GM19372 (cell line): ENCODE measurements around the gene SMIM35.
"Not testable (repeated sequence)": the region's sequence is repeated elsewhere in the genome, so short reads cannot be mapped to it uniquely, and the experiment has no call there.

ENCODE experiments used
- ATAC-seq: cut with Tn5 transposase; IDR thresholded peaks from one replicate; pipeline ENCODE4 v1.9.1; 2021; ENCODE audit warnings: mild to moderate bottlenecking, low read depth, moderate library complexity; ENCODE audit not compliant: unreplicated experiment

The SMIM35 gene

DNA sequence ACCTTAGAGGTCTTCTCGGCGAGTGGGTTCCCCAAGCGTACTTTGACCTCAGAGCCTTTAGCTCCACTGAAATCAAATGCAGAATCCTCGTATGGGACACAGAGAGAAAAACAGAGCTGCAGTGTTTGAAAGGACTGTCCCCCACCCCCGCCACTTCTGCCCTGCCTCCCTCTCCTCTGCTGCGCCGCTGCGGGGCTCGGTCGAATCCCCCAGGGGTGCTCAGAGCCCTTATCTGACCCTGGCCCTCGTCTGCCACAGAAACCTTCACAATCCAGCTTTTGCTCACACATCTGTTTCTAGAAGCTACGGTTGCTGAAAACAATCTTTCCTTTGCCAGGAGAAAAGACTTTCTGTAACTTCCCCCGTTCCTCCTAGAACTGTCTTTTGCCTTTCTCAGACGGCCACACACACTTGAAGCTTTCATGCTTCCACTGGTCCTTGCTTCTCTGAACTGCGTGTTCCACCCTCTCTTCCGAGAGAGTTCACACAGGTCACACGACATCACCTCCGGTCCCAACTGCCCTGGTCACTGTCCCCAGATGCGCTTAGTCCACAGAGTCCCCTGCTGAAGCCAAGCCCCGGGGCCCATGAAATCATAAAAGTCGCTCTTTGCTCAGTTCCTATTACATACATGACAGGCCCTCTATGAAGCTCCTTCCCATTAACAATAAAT is 3.7 kb downstream of the SMIM35 start:
- no peak for ATAC-seq

DNA sequence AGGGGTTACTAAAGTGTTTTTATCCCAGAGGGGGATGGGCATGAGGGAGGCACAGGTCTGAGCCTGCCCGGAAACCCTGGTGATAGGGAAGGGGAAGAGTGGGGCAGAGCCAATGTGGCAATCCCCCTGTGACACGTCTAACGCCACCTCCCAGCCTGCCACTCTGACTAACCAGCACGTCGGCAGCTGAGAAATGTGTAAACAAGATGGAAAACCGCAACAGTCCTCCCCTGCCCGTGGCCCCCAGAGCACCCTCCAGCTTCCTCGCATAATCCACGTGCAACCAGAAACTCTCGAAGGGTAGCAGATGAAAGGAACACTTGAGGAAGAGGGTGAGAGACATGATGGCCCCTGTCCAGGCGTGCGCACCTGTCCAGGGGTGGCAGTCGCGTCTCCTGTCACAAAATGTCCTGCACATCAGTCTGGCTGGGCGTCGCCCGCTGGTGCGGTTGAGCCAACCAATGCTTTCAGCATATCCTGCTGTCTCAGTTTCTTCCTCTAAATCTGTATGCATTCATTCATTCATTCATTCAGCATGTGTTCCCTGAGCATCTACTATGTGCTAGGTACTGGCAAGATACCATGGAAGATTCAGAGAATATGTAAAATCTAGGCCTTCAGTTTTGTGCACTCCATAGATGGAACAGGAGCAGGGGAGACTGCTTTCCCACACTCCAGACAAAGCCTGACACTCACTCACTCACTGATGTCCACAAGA is 5.4 kb downstream of the SMIM35 start:
- no peak for ATAC-seq

DNA sequence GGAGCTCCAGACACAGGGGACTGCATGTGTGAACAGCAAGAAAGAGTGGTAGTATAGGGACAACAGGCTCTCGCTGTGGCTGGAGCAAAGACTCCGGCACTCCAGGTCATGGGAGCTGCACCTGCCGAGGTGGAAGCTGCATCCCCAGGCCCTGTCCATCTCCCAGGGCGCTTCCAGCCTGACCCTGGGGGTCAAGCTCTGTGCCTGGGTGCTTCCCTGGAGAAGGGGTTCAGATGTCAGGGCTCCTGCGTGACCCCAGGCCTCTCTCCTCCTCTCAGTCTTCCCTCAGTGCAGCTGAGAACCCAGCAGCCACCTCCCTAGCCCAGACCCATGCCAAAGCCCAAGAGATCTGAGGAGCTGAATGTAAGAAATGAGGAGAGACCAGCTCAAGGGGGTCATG is 6.5 kb downstream of the SMIM35 start:
- ATAC-seq, result no peak

DNA sequence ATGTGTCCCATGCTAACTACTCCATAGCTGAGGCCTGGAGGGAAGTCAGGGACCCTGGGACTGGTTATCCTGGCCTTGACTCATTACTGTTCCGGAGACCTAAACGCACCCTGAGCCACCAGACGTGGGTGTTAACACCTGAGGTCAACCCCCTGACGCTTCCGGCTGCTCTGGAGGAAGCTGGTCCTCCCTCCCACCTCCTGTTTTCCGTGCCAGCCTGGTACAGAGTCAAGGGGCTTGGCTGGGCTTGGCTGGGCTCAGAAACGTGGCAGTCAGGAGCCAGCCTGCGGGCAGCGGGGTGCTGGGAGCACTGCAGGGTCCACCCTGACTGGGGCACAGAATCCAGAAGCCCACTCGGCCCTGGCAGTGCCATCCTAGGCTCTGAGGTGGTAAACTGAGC is 7.3 kb downstream of the SMIM35 start:
- ATAC-seq, result no peak

DNA sequence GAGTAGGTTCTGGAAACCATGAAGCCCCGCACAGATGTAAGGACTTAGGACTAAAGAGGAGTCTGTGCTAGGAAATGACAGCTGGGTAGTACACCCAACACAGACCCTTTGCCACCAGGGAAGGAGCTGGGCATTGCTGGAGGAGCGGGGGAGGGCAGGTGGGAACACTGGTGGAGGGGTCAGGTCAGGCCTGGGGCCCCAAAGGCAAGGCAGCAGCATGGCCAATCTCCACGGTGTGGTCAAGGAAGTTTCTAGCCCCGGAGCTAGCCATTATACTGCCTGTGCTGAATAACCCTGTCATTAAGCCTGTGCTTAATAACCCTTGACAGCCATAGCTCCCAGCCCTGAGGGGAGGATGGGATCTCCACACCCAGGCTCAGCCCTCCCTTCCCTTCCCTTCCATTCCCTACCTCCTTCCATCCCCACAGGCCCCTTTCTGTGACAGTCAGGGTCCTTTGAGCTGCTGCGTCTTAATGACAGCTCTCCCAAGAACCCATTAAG is 7.8 kb downstream of the SMIM35 start:
- ATAC-seq, result no peak

DNA sequence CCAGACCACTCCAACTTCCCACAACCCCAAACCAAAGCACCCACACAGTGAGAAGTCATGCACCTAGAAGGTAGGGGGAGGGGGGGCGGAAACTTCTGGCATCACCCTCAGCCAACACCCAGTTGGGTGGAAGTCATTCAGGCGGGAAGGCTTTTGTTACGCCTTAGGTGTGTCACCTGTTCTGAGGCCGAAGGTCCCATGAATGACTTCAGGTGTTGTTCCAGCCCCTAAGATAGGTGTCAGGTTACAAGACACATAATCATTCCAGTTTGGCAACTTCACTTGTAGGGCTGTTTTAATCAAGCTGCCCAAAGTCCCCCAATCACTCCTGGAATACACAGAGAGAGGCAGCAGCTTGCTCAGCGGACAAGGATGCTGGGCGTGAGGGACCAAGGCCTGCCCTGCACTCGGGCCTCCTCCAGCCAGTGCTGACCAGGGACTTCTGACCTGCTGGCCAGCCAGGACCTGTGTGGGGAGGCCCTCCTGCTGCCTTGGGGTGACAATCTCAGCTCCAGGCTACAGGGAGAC is 9.9 kb downstream of the SMIM35 start, which contains the start of gene TMPRSS4:
Gene TMPRSS4, plus strand, starts transcription at position 325 of the 528 bp plus-strand sequence. CDS start 225 bp downstream, outside the sequence.
- no peak for ATAC-seq

DNA sequence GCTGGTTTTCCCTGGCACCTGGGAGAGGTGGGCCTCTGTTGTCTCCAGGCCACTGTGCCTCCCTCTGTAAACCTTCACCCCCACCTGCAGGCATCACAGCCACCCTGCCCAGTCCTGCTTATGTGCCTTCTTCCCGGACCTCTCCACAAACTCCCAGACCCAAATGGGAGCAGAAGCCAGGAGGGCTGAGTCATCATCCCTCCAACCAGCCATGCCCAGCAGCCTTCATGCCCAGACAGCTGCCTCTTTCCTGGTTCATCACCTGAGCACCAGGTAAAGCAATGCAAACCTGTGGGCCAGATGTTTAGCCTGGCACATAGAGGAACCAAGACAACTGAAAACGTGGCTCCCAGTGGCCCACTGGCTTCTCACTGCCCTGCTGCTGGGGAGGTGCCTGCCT is 12.0 kb downstream of the SMIM35 start:
- ATAC-seq, result no peak

DNA sequence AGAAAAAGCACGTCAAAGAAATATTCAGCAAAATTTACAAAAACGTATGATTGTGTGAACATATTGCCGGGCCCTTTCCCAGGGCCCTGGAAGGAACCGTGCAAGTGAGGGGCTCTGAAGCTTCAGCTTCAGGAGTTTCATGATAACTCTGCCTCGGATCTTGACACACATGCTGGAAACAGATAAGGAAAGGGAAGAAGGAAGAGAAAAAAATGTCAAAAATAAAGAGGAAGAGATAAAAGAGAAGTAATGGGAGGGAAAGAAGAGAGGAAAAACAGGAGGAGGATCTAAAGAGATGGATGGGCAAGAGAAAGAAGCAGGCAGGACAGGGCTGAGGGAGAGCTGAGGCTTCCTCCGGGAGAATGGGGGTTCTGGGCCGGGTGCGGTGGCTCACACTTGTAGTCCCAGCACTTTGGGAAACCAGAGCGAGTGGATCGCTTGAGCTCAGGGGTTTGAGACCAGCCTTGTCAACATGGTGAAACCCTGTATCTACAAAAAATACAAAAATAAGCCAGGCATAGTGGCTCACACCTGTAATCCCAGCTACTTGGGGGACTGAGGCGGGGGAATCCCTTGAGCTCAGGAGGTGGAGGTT is 12.6 kb downstream of the SMIM35 start:
- no peak for ATAC-seq

DNA sequence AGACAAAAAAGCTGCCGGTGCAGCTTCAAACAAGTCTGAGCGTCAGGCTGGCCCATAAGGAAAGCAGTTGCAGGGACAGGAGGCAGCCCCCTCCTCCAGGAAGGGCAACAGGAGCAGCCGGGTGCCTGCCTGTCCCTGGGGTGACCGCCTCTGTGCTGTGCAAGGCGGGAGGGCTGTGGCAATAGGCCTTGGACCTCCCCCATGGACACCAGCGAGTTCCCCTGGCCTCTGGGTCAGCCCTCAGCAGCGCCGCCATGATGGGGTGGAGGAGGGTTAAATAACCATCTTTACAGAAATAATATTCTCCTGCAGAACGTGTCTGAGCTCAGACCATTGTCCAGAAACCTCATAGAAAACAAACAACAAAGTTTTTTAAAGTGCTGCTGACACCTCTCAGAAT is 13.2 kb downstream of the SMIM35 start:
- no peak for ATAC-seq

DNA sequence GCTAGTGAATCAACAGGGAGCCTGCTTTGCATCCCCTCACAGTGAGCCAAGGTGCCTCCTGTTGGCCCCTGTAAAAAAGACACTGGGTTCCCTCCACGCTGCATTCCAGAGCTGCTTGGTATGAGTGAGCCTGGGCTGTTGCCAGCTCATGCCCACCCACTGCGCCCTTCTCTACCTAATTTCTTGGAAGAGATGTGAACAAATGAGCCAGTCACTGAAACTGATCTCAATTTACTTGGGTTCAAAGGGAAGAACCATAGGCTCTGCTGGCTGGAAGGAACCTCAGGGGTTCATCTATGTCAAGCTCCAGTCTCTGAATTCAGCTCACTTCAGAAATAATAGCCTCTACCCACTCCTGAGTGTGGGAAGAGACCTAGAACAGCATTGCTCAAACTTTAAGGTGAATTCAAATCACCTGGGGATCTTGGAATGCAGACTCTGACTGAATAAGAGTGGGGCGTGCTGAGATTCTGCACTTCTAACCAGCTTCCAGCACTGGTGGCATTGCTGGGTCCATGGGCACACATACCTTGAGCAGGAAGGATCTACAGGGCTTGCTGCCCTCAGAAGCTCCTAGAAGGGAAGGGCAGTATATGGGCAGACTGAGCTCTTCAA is 15.2 kb downstream of the SMIM35 start:
- ATAC-seq, result no peak

DNA sequence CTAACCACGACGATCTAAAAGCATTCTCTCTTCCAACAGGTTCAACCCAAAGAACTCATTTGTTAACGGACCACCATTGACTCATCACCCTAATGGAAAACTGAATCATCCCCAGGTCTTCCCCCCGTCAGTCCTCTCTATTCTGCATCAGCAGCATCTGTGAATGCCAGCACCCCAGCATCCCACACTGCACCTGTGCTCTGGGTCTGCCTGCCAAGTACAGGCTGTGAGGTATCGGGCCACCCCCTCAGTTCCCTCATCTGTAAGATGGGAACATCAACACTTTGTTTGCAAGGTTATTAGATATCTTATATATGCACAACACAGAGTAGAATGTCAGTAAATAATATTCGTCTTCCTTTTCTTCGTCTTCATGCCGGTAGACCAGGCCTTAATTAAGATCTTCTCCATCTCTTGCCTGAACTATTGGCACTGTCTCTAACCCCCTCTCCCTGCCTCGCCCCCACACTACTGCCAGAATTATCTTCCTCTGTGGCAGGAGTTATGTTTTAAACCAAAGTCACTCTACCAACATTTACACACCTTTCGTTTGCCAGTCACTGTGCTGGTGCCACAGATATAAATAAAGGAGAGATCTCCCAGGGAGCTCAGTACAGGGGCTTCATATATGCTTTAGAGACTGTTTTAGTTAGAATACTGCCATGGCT is 17.7 kb downstream of the SMIM35 start:
- no peak for ATAC-seq

DNA sequence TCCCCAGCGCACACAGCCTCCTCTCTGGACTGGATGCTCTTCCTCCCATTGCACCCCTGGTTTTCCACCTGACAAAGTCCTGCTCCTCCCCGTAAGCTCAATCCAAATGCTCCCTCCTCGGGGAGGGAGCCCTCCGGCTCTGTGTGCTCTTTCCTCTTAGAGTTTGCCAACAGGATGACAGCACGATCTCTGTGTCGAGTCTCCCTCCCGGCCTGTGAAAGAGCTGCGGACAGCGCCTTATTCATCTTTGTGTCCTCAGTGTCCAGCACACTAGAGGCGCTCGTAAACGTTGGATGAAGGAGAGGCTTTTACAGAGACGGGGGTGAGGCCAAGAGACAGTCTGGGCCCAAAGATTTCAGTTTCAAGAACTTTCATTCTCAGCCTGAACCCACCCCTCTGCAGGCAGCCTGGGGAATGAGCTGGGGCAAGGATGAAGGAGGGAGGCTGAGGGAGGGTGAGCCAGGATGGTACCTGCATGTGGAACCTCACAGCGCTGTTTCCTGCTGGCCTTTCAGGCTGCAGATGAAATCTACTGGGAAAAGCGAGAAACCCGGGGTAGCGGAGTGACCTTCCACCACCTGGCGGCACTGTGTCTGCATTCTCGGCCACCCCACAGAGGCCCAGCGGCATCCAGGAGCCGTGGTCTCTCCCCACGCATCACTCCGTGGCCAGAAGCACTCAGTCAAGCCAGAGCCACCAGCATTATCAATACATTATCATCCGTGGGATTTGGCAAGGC is 18.4 kb downstream of the SMIM35 start:
- ATAC-seq, result no peak

DNA sequence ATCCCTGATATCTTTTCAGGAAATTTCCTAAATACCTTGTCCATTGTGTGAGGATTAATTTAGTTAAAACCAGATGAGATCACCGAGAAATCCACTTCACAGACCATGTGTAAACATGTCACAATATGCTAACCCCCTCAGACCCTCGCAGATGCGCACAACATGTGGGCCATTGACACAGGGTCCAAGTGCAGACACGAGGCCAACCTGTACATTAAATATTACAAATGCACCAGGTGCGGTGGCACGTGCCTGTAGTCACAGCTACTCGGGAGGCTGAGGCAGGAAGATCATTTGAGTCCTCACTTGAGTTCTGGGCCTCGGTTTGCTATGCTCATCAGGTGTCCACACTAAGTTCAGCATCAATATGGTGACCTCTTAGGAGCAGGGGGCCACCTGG is 19.8 kb downstream of the SMIM35 start:
- ATAC-seq, result no peak

DNA sequence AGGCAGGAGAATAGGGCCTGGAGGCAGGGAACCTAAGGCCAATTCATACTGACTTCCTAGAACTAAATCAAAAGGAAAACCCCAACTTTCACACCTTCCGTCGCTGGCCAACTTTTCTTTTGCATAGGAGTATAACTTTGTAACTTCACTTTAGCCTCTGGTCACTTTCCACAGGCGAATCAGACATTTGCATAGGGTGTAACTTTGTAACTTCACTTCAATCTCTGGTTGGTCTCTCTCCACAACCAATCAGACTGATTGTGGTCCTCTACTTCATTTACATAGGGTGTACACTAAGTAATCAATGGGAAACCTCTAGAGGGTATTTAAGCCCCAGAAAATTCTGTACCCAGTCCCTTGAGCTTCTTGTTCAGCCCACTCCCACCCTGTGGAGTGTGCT is 21.4 kb downstream of the SMIM35 start:
- no peak for ATAC-seq

DNA sequence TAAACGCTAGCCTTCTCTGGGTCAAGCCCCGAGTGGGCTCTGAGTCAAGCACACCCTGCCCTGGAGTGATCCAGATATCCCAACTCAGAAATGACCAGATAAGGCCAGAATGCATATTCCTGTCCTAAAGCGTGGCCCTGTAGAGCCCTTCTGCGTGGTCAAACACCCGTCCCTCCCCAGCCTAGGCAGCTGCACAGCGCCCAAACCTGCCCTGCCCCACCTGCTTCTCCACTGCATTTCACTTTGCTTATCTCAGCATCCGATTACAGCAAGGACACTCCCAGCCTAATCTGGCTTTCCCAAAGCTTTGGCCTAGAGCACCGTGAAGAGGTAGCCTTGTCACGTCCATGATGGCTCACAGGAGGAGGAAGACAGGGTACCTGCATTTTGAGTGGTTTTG is 21.8 kb downstream of the SMIM35 start:
- ATAC-seq, result no peak

DNA sequence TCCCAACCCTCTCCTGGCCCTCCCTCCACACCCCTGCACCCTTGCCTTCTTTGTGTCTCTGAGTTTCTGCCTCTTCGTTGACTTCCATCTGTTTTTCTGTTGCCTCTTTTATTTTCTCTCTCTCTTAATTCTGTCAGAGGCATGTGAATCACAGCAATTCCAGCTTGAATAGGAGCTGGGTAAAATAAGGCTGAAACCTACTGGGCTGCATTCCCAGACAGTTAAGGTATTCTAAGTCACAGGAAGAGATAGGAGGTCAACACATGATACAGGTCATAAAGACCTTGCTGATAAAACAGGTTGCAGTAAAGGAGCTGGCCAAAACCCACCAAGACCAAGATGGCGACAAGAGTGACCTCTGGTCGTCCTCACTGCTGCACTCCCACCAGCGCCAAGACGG is 24.1 kb downstream of the SMIM35 start:
- not testable (repeated sequence) for ATAC-seq

DNA sequence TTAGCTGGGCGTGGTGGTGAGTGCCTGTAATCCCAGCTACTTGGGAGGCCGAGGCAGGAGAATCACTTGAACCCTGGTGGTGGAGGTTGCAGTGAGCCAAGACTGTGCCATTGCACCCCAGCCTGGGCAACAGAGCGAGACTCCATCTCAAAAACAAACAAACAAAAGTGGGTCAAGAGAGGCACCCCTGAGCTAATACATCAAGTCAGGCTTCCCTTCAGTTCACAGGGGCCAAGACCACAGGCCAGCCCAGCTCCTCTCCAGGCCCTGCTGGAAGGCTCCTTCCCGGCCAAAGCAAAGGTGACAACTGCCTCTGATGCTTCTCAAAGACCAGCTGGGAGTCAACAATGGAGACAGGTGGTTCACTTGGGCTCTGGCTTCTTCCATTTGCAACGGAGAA is 24.6 kb downstream of the SMIM35 start:
- ATAC-seq, result not testable (repeated sequence)

DNA sequence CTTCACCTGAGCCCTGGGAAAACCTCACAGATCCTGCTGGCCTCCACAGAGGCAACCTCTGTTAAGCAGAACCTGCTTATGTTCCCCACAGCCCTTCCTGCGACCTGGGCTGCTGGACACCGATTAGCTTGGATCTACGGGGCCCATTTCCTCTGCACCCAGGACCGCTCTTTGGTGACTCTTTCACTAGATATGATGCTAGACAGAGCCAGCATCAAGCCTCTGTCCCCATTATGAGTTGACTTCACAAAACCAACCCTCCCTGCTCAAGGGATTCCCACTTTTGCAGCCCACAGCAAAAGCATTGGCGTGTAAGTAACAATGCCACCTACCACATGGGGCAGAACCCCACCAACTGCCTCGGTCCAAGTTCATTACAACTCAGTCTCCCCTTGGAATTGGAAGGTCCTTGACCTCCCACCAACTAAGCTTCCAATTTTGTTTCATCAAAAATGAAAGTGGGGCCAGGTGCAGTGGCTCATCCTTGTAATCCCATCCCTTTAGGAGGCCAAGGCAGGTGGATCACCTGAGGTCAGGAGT is 25.1 kb downstream of the SMIM35 start:
- no peak for ATAC-seq

DNA sequence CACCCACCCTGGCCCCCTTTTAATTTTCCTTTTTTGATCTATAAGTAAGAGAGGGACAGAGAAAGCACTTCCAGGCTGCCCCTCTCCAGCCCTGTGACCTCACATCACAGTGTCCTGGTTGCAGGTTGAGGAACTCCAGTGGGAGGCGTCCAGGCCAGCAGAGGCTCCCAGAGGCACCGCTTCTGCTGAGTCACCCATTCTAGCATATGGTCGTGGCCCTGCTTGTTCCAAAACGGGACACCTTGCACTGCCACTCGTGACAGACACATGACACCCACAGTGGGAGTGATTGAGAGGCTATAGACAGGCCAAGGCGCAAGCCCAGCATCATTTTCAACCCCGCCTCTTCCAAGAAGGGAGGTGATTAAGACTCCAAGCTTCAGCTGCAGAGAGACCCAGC is 25.9 kb downstream of the SMIM35 start:
- ATAC-seq, result no peak
